Measurements from ENCODE around the gene GUCY1A2. TPM values are rescaled to one million over a fixed set of nuclear protein-coding genes. Genes with fewer than 3 reads are reported as not detected.

The GUCY1A2 gene
- total RNA-seq, 1 experiment from 2014 or later: not detected

- no peak for DNase-seq
- intact Hi-C loops (cut with micrococcal nuclease; ENCODE audit: unreplicated experiment): loop anchor here (1.0 kb wide), 1 partner anchor 183 kb away; no protein-coding TSS in a partner anchor
- ChIA-PET POLR2A (no interaction called here), CTCF (no interaction called here)
- Histone ChIP-seq H3K9me3 (peaks cover 3% of the 10 kb centered on the region; the same call in 1 of the 2 replicates), H3K36me3 (ENCODE audit: control insufficient read depth, insufficient read depth, low read length) (no peaks in the 10 kb centered on the region), H3K27me3 (replicated peaks; ENCODE audit: control insufficient read depth, insufficient read depth, low read length) (no peaks in the 10 kb centered on the region), H3K4me1 (no peaks in the 10 kb centered on the region), H3K4me3 (ENCODE audit: low read depth, low read length) (no peak overlapping the region)
- Mint-ChIP-seq H3K27me3 (ENCODE audit: insufficient read depth, unreplicated experiment) (no peaks in the 10 kb centered on the region), H3K9me3 (ENCODE audit: unreplicated experiment) (peaks cover 26% of the 10 kb centered on the region), H3K36me3 (ENCODE audit: insufficient read depth, unreplicated experiment) (no peaks in the 10 kb centered on the region), H3K27ac (ENCODE audit: unreplicated experiment) (no peak overlapping the region), H3K4me1 (ENCODE audit: low read depth, unreplicated experiment) (no peaks in the 10 kb centered on the region), H3K4me3 (ENCODE audit: unreplicated experiment) (no peak overlapping the region)
- no peak for TF ChIP-seq CTCF (IDR thresholded peaks at IDR 0.05; ENCODE audit: insufficient read depth in 1 of 2, low read depth in 1 of 2, low read length in 1 of 2, severe bottlenecking in 1 of 2, unreplicated experiment in 1 of 2)
- no TSS peak for BruUV-seq (replicated peaks)
Measured at GRCh38 chr11:106853850-106854401, 164.3 kb downstream of the GUCY1A2 start.

- no peaks in the 10 kb centered on the region for H3K27me3 Mint-ChIP-seq (ENCODE audit: insufficient read depth, unreplicated experiment)
- no peak for TF ChIP-seq CTCF (IDR thresholded peaks at IDR 0.05; ENCODE audit: insufficient read depth in 1 of 2, low read depth in 1 of 2, low read length in 1 of 2, severe bottlenecking in 1 of 2, unreplicated experiment in 1 of 2)
- Histone ChIP-seq H3K9me3 (peaks cover 3% of the 10 kb centered on the region; the same call in 1 of the 2 replicates), H3K4me3 (ENCODE audit: low read depth, low read length) (no peak overlapping the region), H3K36me3 (ENCODE audit: control insufficient read depth, insufficient read depth, low read length) (no peaks in the 10 kb centered on the region), H3K27me3 (replicated peaks; ENCODE audit: control insufficient read depth, insufficient read depth, low read length) (no peaks in the 10 kb centered on the region), H3K4me1 (no peaks in the 10 kb centered on the region)
- H3K9me3 Mint-ChIP-seq (ENCODE audit: unreplicated experiment): peaks cover 26% of the 10 kb centered on the region
- BruUV-seq (replicated peaks): no TSS peak
- DNase-seq: no peak
- no peaks in the 10 kb centered on the region for H3K4me1 Mint-ChIP-seq (ENCODE audit: low read depth, unreplicated experiment)
- intact Hi-C loops (cut with micrococcal nuclease; ENCODE audit: unreplicated experiment): no loop called here
- H3K36me3 Mint-ChIP-seq (ENCODE audit: insufficient read depth, unreplicated experiment): no peaks in the 10 kb centered on the region
- H3K27ac Mint-ChIP-seq (ENCODE audit: unreplicated experiment): no peak overlapping the region
- POLR2A ChIA-PET: no interaction called here
- no peak overlapping the region for H3K4me3 Mint-ChIP-seq (ENCODE audit: unreplicated experiment)
- CTCF ChIA-PET: no interaction called here
Measured at GRCh38 chr11:106852779-106853178, 165.5 kb downstream of the GUCY1A2 start.

- Mint-ChIP-seq H3K36me3 (ENCODE audit: insufficient read depth, unreplicated experiment) (no peaks in the 10 kb centered on the region), H3K9me3 (ENCODE audit: unreplicated experiment) (peaks cover 14% of the 10 kb centered on the region)
Measured at GRCh38 chr11:106848526-106848925, 169.8 kb downstream of the GUCY1A2 start.

More at GRCh38 chr11:106848526-106848925, 169.8 kb downstream of the GUCY1A2 start:
- Histone ChIP-seq H3K4me3 (ENCODE audit: low read depth, low read length) (no peak overlapping the region), H3K9me3 (peaks cover 1% of the 10 kb centered on the region; the same call in 1 of the 2 replicates), H3K4me1 (no peaks in the 10 kb centered on the region), H3K36me3 (ENCODE audit: control insufficient read depth, insufficient read depth, low read length) (no peaks in the 10 kb centered on the region), H3K27me3 (replicated peaks; ENCODE audit: control insufficient read depth, insufficient read depth, low read length) (no peaks in the 10 kb centered on the region)
- H3K27me3 Mint-ChIP-seq (ENCODE audit: insufficient read depth, unreplicated experiment): no peaks in the 10 kb centered on the region
- no peak for TF ChIP-seq CTCF (IDR thresholded peaks at IDR 0.05; ENCODE audit: insufficient read depth in 1 of 2, low read depth in 1 of 2, low read length in 1 of 2, severe bottlenecking in 1 of 2, unreplicated experiment in 1 of 2)
- H3K4me3 Mint-ChIP-seq (ENCODE audit: unreplicated experiment): no peak overlapping the region
- no peaks in the 10 kb centered on the region for H3K4me1 Mint-ChIP-seq (ENCODE audit: low read depth, unreplicated experiment)
- H3K27ac Mint-ChIP-seq (ENCODE audit: unreplicated experiment): no peak overlapping the region
- DNase-seq: no peak
- intact Hi-C loops (cut with micrococcal nuclease; ENCODE audit: unreplicated experiment): no loop called here
- ChIA-PET POLR2A (no interaction called here), CTCF (no interaction called here)
- BruUV-seq (replicated peaks): no TSS peak
